NB4 (cell line): Measurements from ENCODE around the gene CEP192.

Experiments used
- CTCF ChIP-seq: IDR thresholded peaks from one replicate; pipeline ENCODE4 v1.5.1; 2012; ENCODE audit warnings: low read depth, low read length
- MAX ChIP-seq: IDR thresholded peaks from 2 replicates; pipeline ENCODE4 v1.6.1; 2011; ENCODE audit warnings: low read depth, low read length
- MYC ChIP-seq: IDR thresholded peaks from 2 replicates; pipeline ENCODE4 v1.6.1; 2011; ENCODE audit warnings: low read depth, low read length
- POLR2A ChIP-seq: IDR thresholded peaks from 2 replicates; pipeline ENCODE4 v1.6.1; 2011; ENCODE audit warnings: mild to moderate bottlenecking; ENCODE audit not compliant: insufficient read length; ENCODE audit errors: extremely low read depth

GRCh38 chr18:12990967-12991820 is at the start of gene CEP192:
- peak; percentile 52 for TF ChIP-seq MAX
- TF ChIP-seq CTCF: no peak
- TF ChIP-seq MYC: peak; percentile 38; the same call in 1 of the 2 replicates
- peak; percentile 69 for TF ChIP-seq POLR2A
